Astrocyte of the cerebellum (primary cell): ENCODE results near the gene VMP1.

Experiments
- DNase-seq: peaks from one replicate; pipeline ENCODE4 v3.0.0-alpha.2; 2011; ENCODE audit warnings: low read depth
- H3K4me3 ChIP-seq: 2 replicates; pipeline ENCODE4 v1.5.1; 2011; ENCODE audit warnings: mild to moderate bottlenecking, low read depth, low read length, moderate library complexity
- CTCF ChIP-seq: IDR thresholded peaks from 2 replicates; pipeline ENCODE4 v1.5.1; 2012; ENCODE audit warnings: low read length, low read depth, moderate library complexity, mild to moderate bottlenecking; ENCODE audit errors: missing control alignments
- in situ Hi-C: cut with HindIII; loops from 2 replicates; pipeline ENCODE4 v1.10.0; 2017; ENCODE audit warnings: low sequenced_read_pairs

The VMP1 gene

GRCh38 chr17:59727817-59728533, 20.5 kb downstream of the VMP1 start:
- no peak for TF ChIP-seq CTCF
- in situ Hi-C loops = no loop called here

GRCh38 chr17:59730268-59730834, 22.9 kb downstream of the VMP1 start:
- no peak overlapping the region for H3K4me3 ChIP-seq
- in situ Hi-C loops = no loop called here
- TF ChIP-seq CTCF = no peak
- DNase-seq = no peak

More at GRCh38 chr17:59727817-59728533, 20.5 kb downstream of the VMP1 start:
- no peak overlapping the region for H3K4me3 ChIP-seq
- DNase-seq = no peak

DNA sequence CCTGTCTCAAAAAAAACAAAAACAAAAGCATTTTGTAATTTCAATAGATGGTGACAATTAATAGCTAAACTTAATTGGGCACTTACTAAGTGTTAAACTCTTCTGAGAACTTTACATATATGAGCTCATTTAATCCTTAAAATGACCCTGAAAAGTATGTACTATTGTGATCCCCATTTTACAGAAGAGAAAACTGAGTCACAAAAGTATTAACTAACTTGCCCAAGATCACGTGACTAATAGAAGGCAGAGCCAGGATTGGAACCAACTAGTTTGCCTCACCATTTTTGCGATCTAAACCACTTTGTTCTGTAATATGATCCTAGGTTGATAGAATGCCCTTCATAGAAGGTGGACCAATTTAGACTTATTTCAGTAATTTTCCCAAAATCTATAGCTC, 26.2 kb downstream of the VMP1 start:
- no peak for DNase-seq
- H3K4me3 ChIP-seq = no peak overlapping the region
- in situ Hi-C loops = no loop called here
- TF ChIP-seq CTCF = no peak

DNA sequence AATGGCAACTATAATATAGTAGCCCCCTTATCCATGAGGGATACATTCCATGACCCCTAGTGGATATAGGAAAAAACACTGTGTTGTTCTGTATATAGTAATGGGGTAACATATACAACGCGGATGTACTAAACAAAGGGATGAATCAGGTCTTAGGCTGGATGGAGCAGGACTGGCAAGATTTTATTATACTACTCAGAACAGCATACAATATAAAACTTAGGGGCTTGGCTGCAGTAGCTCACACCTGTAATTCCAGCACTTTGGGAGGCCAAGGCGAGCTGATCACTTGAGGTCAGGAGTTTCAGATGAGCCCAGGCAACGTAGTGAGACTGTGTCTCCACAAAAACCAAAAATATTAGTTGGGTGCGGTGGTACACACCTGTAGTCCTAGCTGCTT, 26.8 kb downstream of the VMP1 start:
- DNase-seq = no peak
- no peak overlapping the region for H3K4me3 ChIP-seq
- in situ Hi-C loops = no loop called here
- TF ChIP-seq CTCF = no peak

GRCh38 chr17:59737324-59737723, 29.9 kb downstream of the VMP1 start:
- no peak for TF ChIP-seq CTCF
- in situ Hi-C loops = no loop called here
- no peak overlapping the region for H3K4me3 ChIP-seq
- no peak for DNase-seq

- DNase-seq = no peak
- no peak for TF ChIP-seq CTCF
- no peak overlapping the region for H3K4me3 ChIP-seq
- in situ Hi-C loops = loop anchor here (5.0 kb wide), 1 partner anchor 78 kb away; no protein-coding TSS in a partner anchor
Measured at GRCh38 chr17:59743842-59744241, 36.4 kb downstream of the VMP1 start.
